ENCODE measurements around the gene ZNF227.
"Not testable (repeated sequence)": the region's sequence is repeated elsewhere in the genome, so short reads cannot be mapped to it uniquely, and the experiment has no call there.

The ZNF227 gene

DNA sequence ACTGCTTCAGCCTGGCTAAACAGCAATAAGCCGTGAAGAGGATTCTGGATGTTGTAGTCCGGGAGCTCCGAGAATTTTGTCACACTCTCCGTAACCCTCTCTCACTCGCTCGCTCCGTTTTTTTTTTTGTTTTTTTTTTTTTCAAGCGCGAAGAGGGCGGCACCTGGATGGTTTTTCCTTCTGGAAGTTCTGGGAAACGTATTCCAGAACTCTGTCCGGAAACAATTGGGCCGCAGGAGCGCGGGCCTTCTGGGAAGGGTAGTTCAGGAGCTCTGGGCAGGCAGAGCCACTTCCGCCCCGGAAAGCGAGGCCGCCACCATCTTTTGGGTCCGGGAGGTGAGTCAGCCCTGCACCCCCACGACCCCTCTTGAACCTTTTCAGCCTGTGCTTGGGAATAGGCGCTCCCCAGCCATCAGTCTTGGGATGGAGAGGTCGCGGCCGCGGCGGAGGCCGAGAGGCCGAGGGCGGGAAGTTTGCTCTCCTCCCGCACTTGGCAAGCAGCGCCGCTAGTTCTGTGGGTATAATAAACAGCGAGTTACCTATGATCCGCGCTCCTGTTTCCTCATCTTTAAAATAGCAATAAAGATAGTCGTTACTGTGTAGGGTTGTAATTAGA, at the start of gene ZNF227:
Gene ZNF227 (plus strand): TSS at position 283 of the 616 bp plus-strand sequence. CDS start 5,261 bp downstream, outside the sequence.
- Mint-ChIP-seq H3K27me3 (no peaks in the 10 kb centered on the region), H3K9me3 (peaks cover 0 to 2% of the 10 kb centered on the region in 2 donors), H3K4me3 (peak within 1 kb of the TSS; percentile 94 to 96), H3K36me3 (peaks cover 18 to 28% of the 10 kb centered on the region in 2 donors), H3K27ac (peak within 1 kb of the TSS; percentile 98), H3K4me1 (peaks cover 11 to 20% of the 10 kb centered on the region in 2 donors)
- DNase-seq (peak; percentile 75), ATAC-seq (replicated peaks) (peak; percentile 97)

DNA sequence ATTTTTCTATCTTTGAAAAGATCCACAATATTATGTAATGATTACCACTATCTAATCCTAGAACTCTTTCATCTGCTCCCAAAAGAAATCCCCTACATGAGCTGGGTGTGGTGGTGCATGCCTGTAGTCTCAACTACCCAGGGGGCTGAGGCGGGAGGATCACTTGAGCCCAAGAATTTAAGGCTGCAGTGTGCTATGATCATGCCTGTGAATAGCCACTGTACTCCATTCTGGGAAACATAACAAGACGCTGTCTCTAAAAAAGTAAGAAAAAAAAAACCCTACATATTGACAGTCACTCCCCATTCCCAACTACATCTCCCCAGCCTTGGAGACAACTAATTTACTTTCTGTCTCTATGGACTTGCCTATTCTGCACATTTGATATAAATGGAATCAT, 48.5 kb upstream of the ZNF227 start:
- DNase-seq: no peak
- Mint-ChIP-seq H3K4me1 (peaks cover 10 to 23% of the 10 kb centered on the region in 2 donors), H3K9me3 (peaks cover 5 to 9% of the 10 kb centered on the region in 2 donors), H3K36me3 (peaks cover 19 to 32% of the 10 kb centered on the region in 2 donors), H3K27me3 (no peaks in the 10 kb centered on the region), H3K27ac (no peak overlapping the region), H3K4me3 (no peak overlapping the region)
- no peak for ATAC-seq (replicated peaks)

GRCh38 chr19:44164327-44164672, 48.0 kb upstream of the ZNF227 start:
- H3K9me3 Mint-ChIP-seq: peaks cover 5 to 9% of the 10 kb centered on the region in 2 donors
- peaks cover 10 to 23% of the 10 kb centered on the region in 2 donors for H3K4me1 Mint-ChIP-seq
- H3K27ac Mint-ChIP-seq: peak overlapping the region; percentile 99

GRCh38 chr19:44164673-44165512, 47.4 kb upstream of the ZNF227 start, which contains the start of gene ZNF226:
Gene ZNF226, plus strand, starts transcription at chr19:44165100. Its CDS starts 4,981 bp downstream, at chr19:44170081.
- peak within 1 kb of the TSS; percentile 99 to 100 for H3K4me3 Mint-ChIP-seq
- H3K9me3 Mint-ChIP-seq: peaks cover 5 to 7% of the 10 kb centered on the region in 2 donors
- DNase-seq (peak; percentile 87), ATAC-seq (replicated peaks) (peak; percentile 92 to 94)
- H3K4me1 Mint-ChIP-seq: peaks cover 10 to 23% of the 10 kb centered on the region in 2 donors
- H3K36me3 Mint-ChIP-seq: peaks cover 24 to 39% of the 10 kb centered on the region in 2 donors
- no peaks in the 10 kb centered on the region for H3K27me3 Mint-ChIP-seq
- H3K27ac Mint-ChIP-seq: peak within 1 kb of the TSS; percentile 99

More at GRCh38 chr19:44164327-44164672, 48.0 kb upstream of the ZNF227 start:
- H3K27me3 Mint-ChIP-seq: no peaks in the 10 kb centered on the region
- peaks cover 22 to 36% of the 10 kb centered on the region in 2 donors for H3K36me3 Mint-ChIP-seq
- ATAC-seq (replicated peaks) (no peak), DNase-seq (no peak)
- peak overlapping the region; percentile 99 to 100 for H3K4me3 Mint-ChIP-seq

- H3K27ac Mint-ChIP-seq; H3K4me3 Mint-ChIP-seq; H3K27me3 Mint-ChIP-seq; DNase-seq; ATAC-seq (replicated peaks): not testable (repeated sequence)
- Mint-ChIP-seq H3K4me1 (peaks cover 6 to 14% of the 10 kb centered on the region in 2 donors), H3K9me3 (peaks cover 17 to 18% of the 10 kb centered on the region in 2 donors), H3K36me3 (peaks cover 73 to 84% of the 10 kb centered on the region in 2 donors)
These were observed 41.7 kb upstream of the ZNF227 start for GRCh38 chr19:44170660-44171059.

DNA sequence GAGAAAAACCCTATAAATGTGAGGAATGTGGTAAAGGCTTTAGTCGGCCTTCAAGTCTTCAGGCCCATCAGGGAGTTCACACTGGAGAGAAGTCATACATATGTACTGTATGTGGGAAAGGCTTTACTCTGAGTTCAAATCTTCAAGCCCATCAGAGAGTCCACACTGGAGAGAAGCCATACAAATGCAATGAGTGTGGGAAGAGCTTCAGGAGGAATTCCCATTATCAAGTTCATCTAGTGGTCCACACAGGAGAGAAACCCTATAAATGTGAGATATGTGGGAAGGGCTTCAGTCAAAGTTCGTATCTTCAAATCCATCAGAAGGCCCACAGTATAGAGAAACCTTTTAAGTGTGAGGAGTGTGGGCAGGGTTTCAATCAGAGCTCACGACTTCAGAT, 35.7 kb upstream of the ZNF227 start:
- ATAC-seq (replicated peaks) (no peak), DNase-seq (no peak)
- peaks cover 69 to 71% of the 10 kb centered on the region in 2 donors for H3K36me3 Mint-ChIP-seq
- H3K4me1 Mint-ChIP-seq: no peaks in the 10 kb centered on the region
- H3K9me3 Mint-ChIP-seq: peaks cover 44 to 45% of the 10 kb centered on the region in 2 donors
- no peaks in the 10 kb centered on the region for H3K27me3 Mint-ChIP-seq
- H3K4me3 Mint-ChIP-seq: no peak overlapping the region
- H3K27ac Mint-ChIP-seq: no peak overlapping the region

GRCh38 chr19:44180968-44181367, 31.4 kb upstream of the ZNF227 start:
- H3K27ac Mint-ChIP-seq: no peak overlapping the region
- H3K4me3 Mint-ChIP-seq: no peak overlapping the region
- no peak for ATAC-seq (replicated peaks)
- H3K27me3 Mint-ChIP-seq: no peaks in the 10 kb centered on the region
- no peak for DNase-seq
- no peaks in the 10 kb centered on the region for H3K4me1 Mint-ChIP-seq
- H3K36me3 Mint-ChIP-seq: peaks cover 25 to 35% of the 10 kb centered on the region in 2 donors
- peaks cover 40 to 41% of the 10 kb centered on the region in 2 donors for H3K9me3 Mint-ChIP-seq

DNA sequence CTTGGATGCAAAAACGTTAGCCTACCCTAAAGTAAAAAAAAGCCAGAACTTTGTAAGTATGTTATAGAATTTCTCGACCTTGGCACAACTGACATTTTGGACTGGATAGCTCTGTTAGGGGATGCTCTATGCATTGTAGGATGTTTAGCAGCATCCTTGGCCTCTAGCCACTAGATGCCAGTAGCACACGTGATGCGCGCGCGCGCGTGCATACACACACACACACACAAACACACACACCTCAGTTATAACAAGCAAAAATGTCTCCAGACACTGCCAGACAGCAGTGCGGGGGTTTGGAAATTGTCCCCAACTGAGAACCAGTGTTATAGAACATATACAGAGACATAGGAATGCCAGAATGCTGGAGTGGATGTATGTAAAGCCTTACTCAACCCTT, 30.2 kb upstream of the ZNF227 start:
- DNase-seq (no peak), ATAC-seq (replicated peaks) (no peak)
- no peaks in the 10 kb centered on the region for H3K4me1 Mint-ChIP-seq
- no peak overlapping the region for H3K4me3 Mint-ChIP-seq
- H3K27me3 Mint-ChIP-seq: no peaks in the 10 kb centered on the region
- no peak overlapping the region for H3K27ac Mint-ChIP-seq
- H3K9me3 Mint-ChIP-seq: peaks cover 29 to 30% of the 10 kb centered on the region in 2 donors
- H3K36me3 Mint-ChIP-seq: peaks cover 13 to 23% of the 10 kb centered on the region in 2 donors

GRCh38 chr19:44190020-44190419, 22.3 kb upstream of the ZNF227 start:
- Mint-ChIP-seq H3K4me3 (no peak overlapping the region), H3K36me3 (peaks cover 17 to 25% of the 10 kb centered on the region in 2 donors), H3K27me3 (peaks cover 5 to 13% of the 10 kb centered on the region in 2 donors), H3K9me3 (peaks cover 22 to 27% of the 10 kb centered on the region in 2 donors), H3K4me1 (no peaks in the 10 kb centered on the region), H3K27ac (no peak overlapping the region)
- ATAC-seq (replicated peaks) (no peak), DNase-seq (no peak)

- Mint-ChIP-seq H3K4me1 (no peaks in the 10 kb centered on the region), H3K27me3 (peaks cover 5 to 13% of the 10 kb centered on the region in 2 donors), H3K36me3 (peaks cover 17 to 31% of the 10 kb centered on the region in 2 donors), H3K4me3 (no peak overlapping the region), H3K9me3 (peaks cover 18 to 25% of the 10 kb centered on the region in 2 donors), H3K27ac (no peak overlapping the region)
- DNase-seq (no peak), ATAC-seq (replicated peaks) (no peak)
These were observed 20.2 kb upstream of the ZNF227 start for GRCh38 chr19:44192127-44192526.

- peaks cover 6 to 14% of the 10 kb centered on the region in 2 donors for H3K9me3 Mint-ChIP-seq
- H3K27ac Mint-ChIP-seq: no peak overlapping the region
- no peaks in the 10 kb centered on the region for H3K4me1 Mint-ChIP-seq
- ATAC-seq (replicated peaks) (no peak), DNase-seq (no peak)
- peaks cover 5 to 20% of the 10 kb centered on the region in 2 donors for H3K36me3 Mint-ChIP-seq
- H3K4me3 Mint-ChIP-seq: no peak overlapping the region
- peaks cover 5 to 6% of the 10 kb centered on the region in 2 donors for H3K27me3 Mint-ChIP-seq
These were observed 15.6 kb upstream of the ZNF227 start for GRCh38 chr19:44196772-44197171.

GRCh38 chr19:44202470-44202869, 9.9 kb upstream of the ZNF227 start:
- H3K27me3 Mint-ChIP-seq: peaks cover 12 to 15% of the 10 kb centered on the region in 2 donors
- H3K4me1 Mint-ChIP-seq: peaks cover 2 to 5% of the 10 kb centered on the region in 2 donors
- H3K9me3 Mint-ChIP-seq: peaks cover 7 to 14% of the 10 kb centered on the region in 2 donors
- no peak for DNase-seq
- H3K36me3 Mint-ChIP-seq: peaks cover 10 to 14% of the 10 kb centered on the region in 2 donors
- H3K27ac Mint-ChIP-seq: no peak overlapping the region
- H3K4me3 Mint-ChIP-seq: no peak overlapping the region
- ATAC-seq (replicated peaks): no peak

- ATAC-seq (replicated peaks) (no peak), DNase-seq (no peak)
- H3K36me3 Mint-ChIP-seq: peaks cover 10 to 15% of the 10 kb centered on the region in 2 donors
- H3K27me3 Mint-ChIP-seq: peaks cover 12 to 15% of the 10 kb centered on the region in 2 donors
- no peak overlapping the region for H3K27ac Mint-ChIP-seq
- peaks cover 4 to 5% of the 10 kb centered on the region in 2 donors for H3K4me1 Mint-ChIP-seq
- H3K9me3 Mint-ChIP-seq: peaks cover 7 to 14% of the 10 kb centered on the region in 2 donors
- no peak overlapping the region for H3K4me3 Mint-ChIP-seq
These were observed 9.4 kb upstream of the ZNF227 start for GRCh38 chr19:44202974-44203373.

- DNase-seq; H3K4me3 Mint-ChIP-seq; H3K27ac Mint-ChIP-seq; ATAC-seq (replicated peaks): not testable (repeated sequence)
- H3K9me3 Mint-ChIP-seq: peaks cover 7 to 16% of the 10 kb centered on the region in 2 donors
- H3K27me3 Mint-ChIP-seq: peaks cover 12 to 15% of the 10 kb centered on the region in 2 donors
- H3K36me3 Mint-ChIP-seq: peaks cover 10 to 14% of the 10 kb centered on the region in 2 donors
- peaks cover 4 to 10% of the 10 kb centered on the region in 2 donors for H3K4me1 Mint-ChIP-seq
These were observed 8.5 kb upstream of the ZNF227 start for GRCh38 chr19:44203877-44204276.
